GM10266 (cell line): Measurements from ENCODE around the gene ITGA3.

Experiments
- DNase-seq: peaks from one replicate; pipeline ENCODE4 v3.0.0; 2012; ENCODE audit errors: extremely low spot score
- TF ChIP-seq, protein P1 (sequence below): IDR thresholded peaks from 2 replicates; pipeline ENCODE4 v1.5.1; 2012; ENCODE audit warnings: mild to moderate bottlenecking, low read depth; ENCODE audit not compliant: control insufficient read depth, insufficient read depth; ENCODE audit errors: missing control alignments

Gene ITGA3

DNA sequence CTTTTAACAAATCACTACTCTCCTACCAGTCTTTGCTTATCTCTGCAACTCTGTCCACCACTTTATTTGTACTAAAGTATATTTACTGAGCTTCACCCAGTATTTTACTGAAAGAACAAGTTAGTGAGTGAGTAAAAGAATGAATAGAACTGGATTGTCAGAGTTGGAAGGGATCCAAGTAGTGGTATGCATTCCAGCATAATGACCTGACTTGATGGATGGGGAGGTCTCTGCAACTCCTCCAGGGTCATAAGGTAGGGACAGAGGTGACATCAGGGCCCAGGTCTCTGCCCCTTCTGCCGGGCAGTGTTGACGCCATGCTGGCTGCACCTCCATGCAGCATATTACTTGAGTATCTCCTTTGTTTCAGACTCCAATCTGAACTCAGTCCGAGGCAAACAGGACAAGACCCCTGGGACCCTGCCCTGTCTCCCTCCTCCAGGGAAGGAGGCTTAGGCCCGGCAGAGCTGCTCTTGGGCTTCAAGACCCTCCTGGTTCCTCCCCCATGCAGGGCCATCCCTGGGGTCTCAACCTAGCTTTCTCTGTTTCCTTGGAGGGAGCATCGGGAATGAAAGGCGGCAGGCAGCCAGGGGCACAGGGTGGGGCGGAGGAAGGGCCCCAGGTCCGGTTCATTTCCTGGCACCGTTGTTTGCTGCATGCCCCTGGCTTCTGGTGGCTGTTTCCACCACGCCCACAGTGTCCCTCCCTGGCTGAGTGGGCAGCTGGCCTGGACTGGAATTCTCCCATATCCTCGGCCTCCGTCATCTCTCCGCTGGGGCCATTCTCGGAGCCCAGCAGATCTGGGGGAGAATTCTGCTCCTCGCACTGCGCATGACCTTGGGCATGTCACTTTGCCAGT, 12.4 kb upstream of the ITGA3 start:
- no peak for DNase-seq
- TF ChIP-seq, protein P1, sequence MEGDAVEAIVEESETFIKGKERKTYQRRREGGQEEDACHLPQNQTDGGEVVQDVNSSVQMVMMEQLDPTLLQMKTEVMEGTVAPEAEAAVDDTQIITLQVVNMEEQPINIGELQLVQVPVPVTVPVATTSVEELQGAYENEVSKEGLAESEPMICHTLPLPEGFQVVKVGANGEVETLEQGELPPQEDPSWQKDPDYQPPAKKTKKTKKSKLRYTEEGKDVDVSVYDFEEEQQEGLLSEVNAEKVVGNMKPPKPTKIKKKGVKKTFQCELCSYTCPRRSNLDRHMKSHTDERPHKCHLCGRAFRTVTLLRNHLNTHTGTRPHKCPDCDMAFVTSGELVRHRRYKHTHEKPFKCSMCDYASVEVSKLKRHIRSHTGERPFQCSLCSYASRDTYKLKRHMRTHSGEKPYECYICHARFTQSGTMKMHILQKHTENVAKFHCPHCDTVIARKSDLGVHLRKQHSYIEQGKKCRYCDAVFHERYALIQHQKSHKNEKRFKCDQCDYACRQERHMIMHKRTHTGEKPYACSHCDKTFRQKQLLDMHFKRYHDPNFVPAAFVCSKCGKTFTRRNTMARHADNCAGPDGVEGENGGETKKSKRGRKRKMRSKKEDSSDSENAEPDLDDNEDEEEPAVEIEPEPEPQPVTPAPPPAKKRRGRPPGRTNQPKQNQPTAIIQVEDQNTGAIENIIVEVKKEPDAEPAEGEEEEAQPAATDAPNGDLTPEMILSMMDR, result no peak

DNA sequence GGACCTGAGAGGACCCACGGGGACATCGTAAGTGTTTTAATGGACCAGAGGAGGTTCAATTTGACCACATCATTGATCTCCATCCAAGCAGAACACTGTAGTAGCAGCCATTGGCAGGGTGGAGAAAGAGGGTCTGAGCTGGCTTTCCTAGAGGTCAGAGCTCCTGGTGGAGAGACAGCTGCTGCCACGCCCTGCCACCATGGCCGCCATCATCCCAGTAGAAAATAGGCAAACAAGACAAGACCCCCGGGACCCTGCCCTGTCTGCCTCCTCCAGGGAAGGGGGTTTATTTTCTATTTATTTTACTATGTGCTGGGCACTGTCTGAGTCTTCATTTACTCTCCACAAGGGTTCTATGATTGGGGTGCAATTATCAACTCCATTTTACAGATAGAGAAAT, 11.4 kb upstream of the ITGA3 start:
- TF ChIP-seq, protein P1, result no peak
- no peak for DNase-seq

DNA sequence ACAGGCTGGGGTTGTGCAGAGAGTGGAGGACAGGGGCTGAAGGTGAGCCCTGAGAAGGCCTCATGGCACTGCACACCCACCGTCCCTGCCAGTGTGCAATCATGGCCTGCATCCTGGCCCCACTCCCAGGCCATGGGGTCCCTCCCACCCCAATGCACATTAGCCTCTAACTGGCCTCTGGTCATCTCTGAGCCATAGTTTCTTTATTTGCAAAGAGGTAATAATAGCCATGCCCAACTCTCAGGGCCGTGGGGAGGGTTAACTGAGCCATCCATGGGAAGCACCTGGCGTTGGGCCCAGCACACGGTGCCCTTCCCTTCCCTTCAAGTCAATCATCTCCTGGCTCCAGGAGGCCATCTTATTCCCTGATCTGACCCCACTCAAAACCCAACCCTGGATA, 10.8 kb upstream of the ITGA3 start:
- no peak for DNase-seq
- TF ChIP-seq, protein P1, result no peak

DNA sequence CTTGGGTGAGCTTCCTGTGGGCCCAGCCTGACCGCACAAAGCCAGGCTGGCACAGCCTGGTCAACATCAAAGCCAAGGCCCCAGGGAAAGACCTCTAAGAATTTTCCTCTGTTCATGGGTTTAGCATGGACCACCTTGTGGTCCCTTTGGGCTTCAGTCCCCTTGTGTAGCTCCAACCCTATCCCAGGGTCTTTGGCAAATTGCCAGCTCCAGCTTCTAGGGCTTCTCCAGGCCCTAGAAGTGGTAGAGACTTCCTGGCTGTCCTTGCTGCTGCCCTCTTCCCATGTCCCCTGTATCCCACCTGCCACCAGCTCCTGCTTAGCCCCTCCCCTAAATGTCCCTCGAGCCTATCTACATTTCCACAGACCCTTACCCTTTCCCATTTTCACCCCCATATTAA, 9.7 kb upstream of the ITGA3 start:
- DNase-seq, result no peak
- TF ChIP-seq, protein P1, result no peak

DNA sequence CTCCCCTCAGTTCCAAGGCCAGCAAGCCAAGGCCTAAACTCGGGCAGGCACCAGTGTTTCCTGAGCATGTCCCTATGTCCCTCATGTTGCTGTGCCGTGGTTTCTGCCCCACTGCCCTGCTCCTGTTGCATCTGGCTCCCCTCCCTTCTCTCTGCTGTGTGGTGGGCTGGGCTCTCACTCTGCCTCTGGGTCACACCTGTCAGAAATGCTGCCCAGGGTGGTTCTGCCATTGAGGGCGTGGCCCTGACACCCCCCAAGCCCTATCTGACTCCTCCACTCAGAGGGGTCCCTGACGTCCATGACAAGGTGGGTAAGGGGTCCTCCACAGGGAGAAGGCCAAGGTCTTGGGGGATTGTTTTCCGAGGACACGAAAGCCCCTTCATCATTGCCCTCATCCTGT, 9.2 kb upstream of the ITGA3 start:
- DNase-seq, result no peak
- TF ChIP-seq, protein P1, result no peak

DNA sequence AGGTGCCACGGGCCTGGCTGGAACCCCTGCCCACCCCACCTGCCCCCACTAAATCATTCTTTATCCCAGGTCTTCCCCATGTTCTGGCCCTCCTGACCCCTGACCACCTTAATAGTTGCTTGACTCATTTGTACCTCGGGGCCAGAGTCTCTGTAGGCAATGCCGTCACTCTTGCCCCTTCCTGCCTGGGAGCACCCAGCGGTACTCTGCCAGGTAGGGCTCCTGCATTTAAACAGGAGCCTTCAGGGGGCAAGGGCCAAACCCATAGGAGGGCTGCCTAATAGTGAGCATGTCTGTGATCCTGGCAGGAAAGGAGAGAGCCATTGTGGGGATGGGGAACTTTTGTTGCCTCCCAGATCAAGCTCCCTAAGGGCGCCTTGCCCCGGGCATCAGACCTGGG, 8.8 kb upstream of the ITGA3 start:
- DNase-seq, result no peak
- TF ChIP-seq, protein P1, result no peak

DNA sequence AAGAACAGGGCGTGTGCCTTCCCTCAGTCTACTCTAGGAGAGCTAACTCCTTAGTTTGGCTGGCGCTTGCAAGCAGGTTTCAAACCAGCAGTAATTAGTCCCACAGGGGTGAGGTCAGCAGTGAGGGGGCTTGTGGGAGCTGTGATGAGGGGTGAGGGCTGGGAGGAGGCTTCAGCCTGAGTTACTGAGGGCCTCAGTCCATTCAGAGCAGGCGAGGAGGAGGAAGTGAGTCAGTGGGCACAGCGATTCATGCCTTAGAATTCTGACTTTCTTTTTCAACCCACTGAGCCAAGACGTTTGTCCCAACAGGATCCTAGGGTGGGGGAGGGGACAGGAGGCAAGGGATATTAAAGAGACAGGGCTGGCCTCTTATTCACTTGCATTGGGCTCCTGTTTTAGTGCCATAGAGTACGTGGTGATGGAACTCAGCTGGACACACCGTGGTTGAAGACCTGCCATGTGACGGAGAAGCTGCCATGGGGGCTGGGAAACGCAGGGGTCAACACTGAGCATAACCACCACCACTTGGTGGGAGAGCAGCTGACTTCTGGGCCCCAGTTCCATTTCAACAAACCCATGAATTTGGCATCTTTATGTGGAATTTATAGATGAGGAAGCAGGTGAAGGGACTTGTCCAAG, 8.3 kb upstream of the ITGA3 start:
- no peak for DNase-seq
- TF ChIP-seq, protein P1, result no peak
